WTC11 (cell line): ENCODE data around the gene GJA3.

Experiments used
- ATF2 ChIP-seq: sonication (generic); formaldehyde crosslinking; IDR thresholded peaks from 2 replicates; pipeline ENCODE4 v1.8.1; 2022; ENCODE audit warnings: low read depth, missing genetic modification reagents, borderline replicate concordance
- CBFB ChIP-seq: sonication (generic); formaldehyde crosslinking; IDR thresholded peaks from 2 replicates; pipeline ENCODE4 v1.8.1; 2022; ENCODE audit warnings: mild to moderate bottlenecking, low read depth, missing genetic modification reagents
- ELF4 ChIP-seq: sonication (generic); formaldehyde crosslinking; IDR thresholded peaks from 2 replicates; pipeline ENCODE4 v1.8.1; 2022; ENCODE audit warnings: low read depth, mild to moderate bottlenecking, moderate library complexity, missing genetic modification reagents
- NR1H2 ChIP-seq: sonication (generic); formaldehyde crosslinking; IDR thresholded peaks from 2 replicates; pipeline ENCODE4 v1.9.0; 2021; ENCODE audit warnings: mild to moderate bottlenecking, moderate library complexity, missing genetic modification reagents
- RELA ChIP-seq: sonication (generic); formaldehyde crosslinking; IDR thresholded peaks from 2 replicates; pipeline ENCODE4 v1.8.1; 2022; ENCODE audit warnings: missing genetic modification reagents, mild to moderate bottlenecking, borderline replicate concordance
- SOX15 ChIP-seq: fragments of 250-450 bp; sonication (Bioruptor Pico); IDR thresholded peaks from 2 replicates; pipeline ENCODE4 v1.9.0; 2021; ENCODE audit warnings: mild to moderate bottlenecking
- ZNF396 ChIP-seq: fragments of 250-450 bp; sonication (Bioruptor Pico); IDR thresholded peaks from 2 replicates; pipeline ENCODE4 v1.8.0; 2021; ENCODE audit warnings: mild to moderate bottlenecking, moderate library complexity, borderline replicate concordance
- TF ChIP-seq, protein P1 (sequence below): fragments of 200-600 bp; IDR thresholded peaks from 2 replicates; pipeline ENCODE4 v1.8.0; 2022; ENCODE audit warnings: antibody characterized with exemption

DNA sequence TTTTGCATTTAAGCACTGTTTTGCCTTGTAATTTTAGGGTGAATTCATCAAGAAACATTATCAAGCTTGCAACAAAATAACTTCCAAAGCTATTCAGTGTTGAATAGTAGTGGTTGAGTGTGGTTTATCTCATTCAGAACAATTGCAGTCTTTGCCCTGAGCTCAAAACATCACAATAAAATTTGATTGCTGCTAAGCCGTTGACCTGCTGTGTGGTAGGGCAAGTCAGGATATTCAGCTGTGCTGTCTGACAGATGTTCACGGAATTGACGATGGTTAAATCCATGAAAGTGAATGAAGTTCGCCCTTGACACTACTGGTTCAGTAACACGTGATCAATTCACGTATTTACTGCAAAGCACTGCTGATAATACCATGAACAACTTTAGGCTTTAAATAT lies 66.9 kb downstream of the GJA3 start:
- TF ChIP-seq ATF2 (CRISPR knock-in tag) (no peak), RELA (CRISPR knock-in tag) (no peak), SOX15 (no peak), CBFB (CRISPR knock-in tag) (no peak), NR1H2 (no peak), ELF4 (CRISPR knock-in tag) (no peak), ZNF396 (no peak)
- TF ChIP-seq, protein P1, sequence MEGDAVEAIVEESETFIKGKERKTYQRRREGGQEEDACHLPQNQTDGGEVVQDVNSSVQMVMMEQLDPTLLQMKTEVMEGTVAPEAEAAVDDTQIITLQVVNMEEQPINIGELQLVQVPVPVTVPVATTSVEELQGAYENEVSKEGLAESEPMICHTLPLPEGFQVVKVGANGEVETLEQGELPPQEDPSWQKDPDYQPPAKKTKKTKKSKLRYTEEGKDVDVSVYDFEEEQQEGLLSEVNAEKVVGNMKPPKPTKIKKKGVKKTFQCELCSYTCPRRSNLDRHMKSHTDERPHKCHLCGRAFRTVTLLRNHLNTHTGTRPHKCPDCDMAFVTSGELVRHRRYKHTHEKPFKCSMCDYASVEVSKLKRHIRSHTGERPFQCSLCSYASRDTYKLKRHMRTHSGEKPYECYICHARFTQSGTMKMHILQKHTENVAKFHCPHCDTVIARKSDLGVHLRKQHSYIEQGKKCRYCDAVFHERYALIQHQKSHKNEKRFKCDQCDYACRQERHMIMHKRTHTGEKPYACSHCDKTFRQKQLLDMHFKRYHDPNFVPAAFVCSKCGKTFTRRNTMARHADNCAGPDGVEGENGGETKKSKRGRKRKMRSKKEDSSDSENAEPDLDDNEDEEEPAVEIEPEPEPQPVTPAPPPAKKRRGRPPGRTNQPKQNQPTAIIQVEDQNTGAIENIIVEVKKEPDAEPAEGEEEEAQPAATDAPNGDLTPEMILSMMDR, result no peak
